OCI-LY7 (cell line): ENCODE data around the gene ELK4. TPM values are rescaled to one million over a fixed set of nuclear protein-coding genes. Genes with fewer than 3 reads are reported as not detected.

Experiments
- BruUV-seq: library from RNA; stranded (reverse); fragments of 400-500 nt; replicated peaks from 2 replicates; lab custom pipeline; 2021; lab: Mats Ljungman, UMichigan
- CTCF ChIA-PET: fragments of 300-600 bp; sonication (Branson Sonifier 250); formaldehyde crosslinking; loops from one replicate; lab custom pipeline; 2022; ENCODE audit warnings: antibody characterized with exemption; ENCODE audit not compliant: unreplicated experiment; lab: Charles Lee
- POLR2A ChIA-PET: fragments of 300-600 bp; sonication (Branson Sonifier 250); formaldehyde crosslinking; loops from one replicate; lab custom pipeline; 2022; ENCODE audit warnings: antibody characterized with exemption; lab: Charles Lee
- DNase-seq: peaks from one replicate; pipeline ENCODE4 v3.0.0-alpha.2; 2015; ENCODE audit warnings: low spot score
- H2AFZ ChIP-seq: fragments of 200-600 bp; sonication (generic), shearing (Covaris generic); 2 replicates; pipeline ENCODE4 v1.6.1; 2014; ENCODE audit warnings: mild to moderate bottlenecking, antibody characterized with exemption, low read length, moderate library complexity
- H3K27ac ChIP-seq: fragments of 200-600 bp; sonication (generic); 2 replicates; pipeline ENCODE4 v1.5.1; 2014; ENCODE audit warnings: mixed run types, low read depth, mild to moderate bottlenecking, moderate library complexity, low read length, inconsistent platforms; ENCODE audit not compliant: poor library complexity, severe bottlenecking
- H3K36me3 ChIP-seq: fragments of 200-600 bp; sonication (generic); 2 replicates; pipeline ENCODE4 v1.6.1; 2014; ENCODE audit warnings: mild to moderate bottlenecking, antibody characterized with exemption, low read length, moderate library complexity, mixed read lengths; ENCODE audit not compliant: insufficient read depth
- H3K4me1 ChIP-seq: fragments of 200-600 bp; sonication (generic); 2 replicates; pipeline ENCODE4 v1.5.1; 2014; ENCODE audit warnings: mild to moderate bottlenecking, low read length; ENCODE audit not compliant: insufficient read depth, poor library complexity, severe bottlenecking
- H3K4me2 ChIP-seq: fragments of 200-600 bp; sonication (generic); 2 replicates; pipeline ENCODE4 v1.6.1; 2014; ENCODE audit warnings: mild to moderate bottlenecking, low read length
- H3K4me3 ChIP-seq: fragments of 200-600 bp; sonication (generic); 2 replicates; pipeline ENCODE4 v1.5.1; 2014; ENCODE audit warnings: mild to moderate bottlenecking, low read depth, low read length; ENCODE audit not compliant: poor library complexity, severe bottlenecking
- H3K79me2 ChIP-seq: fragments of 200-600 bp; sonication (generic); 2 replicates; pipeline ENCODE4 v1.6.1; 2016; ENCODE audit warnings: low read depth, mild to moderate bottlenecking, low read length, moderate library complexity, mixed read lengths; ENCODE audit not compliant: insufficient read depth
- H3K9me2 ChIP-seq: fragments of 200-600 bp; sonication (generic); 2 replicates; pipeline ENCODE4 v1.6.1; 2016; ENCODE audit warnings: mild to moderate bottlenecking, low read length, mixed read lengths; ENCODE audit not compliant: insufficient read depth
- H3K9me3 ChIP-seq: fragments of 200-600 bp; sonication (generic); 2 replicates; pipeline ENCODE4 v1.6.1; 2014; ENCODE audit warnings: mild to moderate bottlenecking, mixed run types, low read length, mixed read lengths
- H4K20me1 ChIP-seq: fragments of 200-600 bp; sonication (generic); 2 replicates; pipeline ENCODE4 v1.6.1; 2014; ENCODE audit warnings: mild to moderate bottlenecking, antibody characterized with exemption, low read length, moderate library complexity, mixed read lengths; ENCODE audit not compliant: insufficient read depth
- CTCF ChIP-seq: fragments of 200-600 bp; sonication (generic); conservative IDR thresholded peaks from 2 replicates; pipeline ENCODE4 v1.5.1; 2014; ENCODE audit warnings: mild to moderate bottlenecking, antibody characterized with exemption, low read length, moderate library complexity, mixed read lengths
- EZH2phosphoT487 ChIP-seq: fragments of 200-600 bp; sonication (generic); IDR thresholded peaks from 2 replicates; pipeline ENCODE4 v1.6.1; 2018; ENCODE audit warnings: low read depth, borderline replicate concordance, mild to moderate bottlenecking, mixed run types, antibody characterized with exemption, low read length, moderate library complexity, mixed read lengths
- intact Hi-C: fragments of 100-400 bp; cut with micrococcal nuclease; formaldehyde crosslinking; loops from one replicate; pipeline ENCODE4 v1.10.0; 2022; ENCODE audit not compliant: unreplicated experiment
- total RNA-seq, 2 experiments: library from RNA; depleted of rRNA in 1 of 2; stranded (reverse); fragments of >200 nt in 1 of 2; shearing (Covaris generic) in 1 of 2; gene quantifications; 2 replicates each; pipeline ENCODE4 v1.2.3, GENCODE V29; 2014 to 2022

Gene ELK4
- total RNA-seq, 2 experiments from 2014 or later = 26.4 to 88.3 TPM

GRCh38 chr1:205581321-205581980, 50.4 kb downstream of the ELK4 start:
- Histone ChIP-seq H4K20me1 (no peaks in the 10 kb centered on the region), H3K4me2 (no peak overlapping the region), H3K79me2 (no peaks in the 10 kb centered on the region), H3K9me2 (no peaks in the 10 kb centered on the region), H3K4me1 (peaks cover 11% of the 10 kb centered on the region), H2AFZ (no peak overlapping the region), H3K27ac (no peak overlapping the region), H3K9me3 (no peaks in the 10 kb centered on the region), H3K4me3 (no peak overlapping the region), H3K36me3 (no peaks in the 10 kb centered on the region)
- POLR2A ChIA-PET = interaction anchor here (1.0 kb wide), 1 partner anchor 9 kb away, joined by 3 read pairs; no protein-coding TSS in a partner anchor
- no TSS peak for BruUV-seq
- DNase-seq = no peak
- intact Hi-C loops = no loop called here
- no peak for TF ChIP-seq EZH2phosphoT487
- no peak for TF ChIP-seq CTCF
- CTCF ChIA-PET = interaction anchor here (0.6 kb wide), 1 partner anchor 230 kb away, joined by 3 read pairs; no protein-coding TSS in a partner anchor

- no TSS peak for BruUV-seq
- Histone ChIP-seq H3K4me1 (peaks cover 11% of the 10 kb centered on the region), H3K9me3 (no peaks in the 10 kb centered on the region), H3K9me2 (no peaks in the 10 kb centered on the region), H4K20me1 (no peaks in the 10 kb centered on the region), H3K4me2 (no peak overlapping the region), H3K79me2 (no peaks in the 10 kb centered on the region), H3K27ac (no peak overlapping the region), H3K4me3 (no peak overlapping the region), H3K36me3 (no peaks in the 10 kb centered on the region), H2AFZ (no peak overlapping the region)
- intact Hi-C loops = no loop called here
- CTCF ChIA-PET = interaction anchor here (0.6 kb wide), 1 partner anchor 230 kb away, joined by 3 read pairs; no protein-coding TSS in a partner anchor
- no peak for TF ChIP-seq EZH2phosphoT487
- POLR2A ChIA-PET = interaction anchor here (0.6 to 1.0 kb wide), 2 partner anchors 9 to 30 kb away, joined by 3 read pairs; no protein-coding TSS in a partner anchor
- no peak for DNase-seq
Measured at GRCh38 chr1:205580923-205581180, 51.0 kb downstream of the ELK4 start.

GRCh38 chr1:205580140-205580922, 51.5 kb downstream of the ELK4 start:
- POLR2A ChIA-PET = interaction anchor here (0.6 to 1.0 kb wide), 2 partner anchors 30 to 52 kb away, joined by 3 read pairs; partner anchors contain the start of gene ELK4

More at GRCh38 chr1:205580140-205580922, 51.5 kb downstream of the ELK4 start:
- intact Hi-C loops = no loop called here
- no peaks in the 10 kb centered on the region for H3K9me3 ChIP-seq
- no peak overlapping the region for H3K4me2 ChIP-seq
- H3K27ac ChIP-seq = no peak overlapping the region
- CTCF ChIA-PET = interaction anchor here (1.1 kb wide), 1 partner anchor 8 kb away, joined by 3 read pairs; no protein-coding TSS in a partner anchor
- peaks cover 11% of the 10 kb centered on the region for H3K4me1 ChIP-seq
- H4K20me1 ChIP-seq = no peaks in the 10 kb centered on the region
- no peaks in the 10 kb centered on the region for H3K79me2 ChIP-seq
- no peak overlapping the region for H2AFZ ChIP-seq
- H3K9me2 ChIP-seq = no peaks in the 10 kb centered on the region
- H3K36me3 ChIP-seq = no peaks in the 10 kb centered on the region
- H3K4me3 ChIP-seq = no peak overlapping the region
- no TSS peak for BruUV-seq
- no peak for DNase-seq
- no peak for TF ChIP-seq CTCF
- TF ChIP-seq EZH2phosphoT487 = no peak
